ENCODE results near the gene ZHX3.

Gene ZHX3

GRCh38 chr20:41352666-41353065, 35.1 kb upstream of the ZHX3 start:
- no peak for TF ChIP-seq CTCF (IDR thresholded peaks at IDR 0.05)
- TF ChIP-seq ZFX (IDR thresholded peaks at IDR 0.05; ENCODE audit: borderline replicate concordance) = no peak
- H3K27ac ChIP-seq = no peak overlapping the region

GRCh38 chr20:41352106-41352505, 34.6 kb upstream of the ZHX3 start:
- H3K27ac ChIP-seq = no peak overlapping the region
- TF ChIP-seq CTCF (IDR thresholded peaks at IDR 0.05) = no peak
- TF ChIP-seq ZFX (IDR thresholded peaks at IDR 0.05; ENCODE audit: borderline replicate concordance) = no peak

- H3K27ac ChIP-seq = no peak overlapping the region
- TF ChIP-seq CTCF (IDR thresholded peaks at IDR 0.05) (no peak), ZFX (IDR thresholded peaks at IDR 0.05; ENCODE audit: borderline replicate concordance) (no peak)
Measured at GRCh38 chr20:41350408-41350962, 33.0 kb upstream of the ZHX3 start.

DNA sequence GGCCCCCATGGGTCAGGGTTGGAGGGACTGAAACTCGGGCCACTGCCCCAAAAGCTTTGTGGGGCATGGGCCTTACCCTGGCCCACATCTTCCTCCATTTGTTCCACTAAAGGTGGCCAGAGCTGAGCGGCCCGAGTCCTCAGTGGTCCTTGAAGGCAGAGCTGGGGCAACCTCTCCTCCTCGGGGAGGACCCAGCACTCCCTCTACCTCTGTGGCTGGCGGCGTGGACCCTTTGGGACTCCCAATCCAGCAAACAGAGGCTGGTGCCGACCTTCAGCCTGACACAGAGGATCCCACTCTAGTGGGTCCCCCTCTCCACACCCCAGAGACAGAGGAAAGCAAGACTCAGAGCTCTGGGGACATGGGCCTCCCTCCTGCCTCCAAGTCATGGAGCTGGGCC, 32.4 kb upstream of the ZHX3 start:
- no peak for TF ChIP-seq CTCF (IDR thresholded peaks at IDR 0.05)
- no peak for TF ChIP-seq ZFX (IDR thresholded peaks at IDR 0.05; ENCODE audit: borderline replicate concordance)
- H3K27ac ChIP-seq = no peak overlapping the region

GRCh38 chr20:41349266-41349665, 31.7 kb upstream of the ZHX3 start:
- TF ChIP-seq ZFX (IDR thresholded peaks at IDR 0.05; ENCODE audit: borderline replicate concordance) = no peak
- no peak for TF ChIP-seq CTCF (IDR thresholded peaks at IDR 0.05)
- no peak overlapping the region for H3K27ac ChIP-seq

DNA sequence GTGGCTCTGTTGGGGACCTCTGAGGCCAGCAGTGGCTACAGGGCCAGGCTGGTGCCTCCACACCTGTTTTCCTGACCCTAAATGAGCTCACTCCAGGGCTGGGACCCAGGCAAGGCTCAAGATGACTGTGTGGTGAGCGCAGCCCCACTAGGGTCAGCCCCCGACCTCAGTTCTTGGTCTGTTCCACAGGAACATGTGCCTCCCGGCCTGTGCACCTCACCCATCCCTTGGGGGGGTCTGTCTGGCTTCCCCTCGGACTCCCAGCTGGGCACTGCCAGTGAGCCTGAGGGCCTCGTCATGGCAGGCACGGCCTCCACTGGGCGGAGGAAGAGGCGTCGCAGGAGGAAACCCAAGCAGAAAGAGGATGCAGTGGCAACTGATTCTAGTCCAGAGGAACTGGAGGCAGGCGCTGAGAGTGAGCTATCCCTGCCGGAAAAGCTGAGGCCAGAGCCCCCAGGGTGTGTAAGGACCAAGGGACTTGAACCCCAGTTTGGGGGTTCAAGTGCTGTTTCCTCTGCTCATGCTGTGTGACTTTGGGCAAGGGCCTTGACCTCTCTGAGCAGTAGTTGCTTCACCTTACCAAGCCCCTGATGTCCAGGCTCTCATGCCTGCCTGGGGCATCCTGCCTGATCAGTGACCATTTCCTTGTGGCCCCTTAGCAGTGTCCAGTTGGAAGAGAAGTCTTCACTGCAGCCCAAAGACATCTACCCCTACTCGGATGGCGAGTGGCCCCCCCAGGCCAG, 31.1 kb upstream of the ZHX3 start:
- no peak overlapping the region for H3K27ac ChIP-seq
- no peak for TF ChIP-seq CTCF (IDR thresholded peaks at IDR 0.05)
- no peak for TF ChIP-seq ZFX (IDR thresholded peaks at IDR 0.05; ENCODE audit: borderline replicate concordance)

Measured in 22Rv1 (cell line).